ENCODE measurements around the gene TLR5.

The TLR5 gene

GRCh38 chr1:223109581-223110026, 33.4 kb downstream of the TLR5 start:
- DNase-seq: no peak

- DNase-seq: no peak
Observed at GRCh38 chr1:223106856-223107255, 36.2 kb downstream of the TLR5 start.

- no peak for DNase-seq
Observed at GRCh38 chr1:223105568-223105967, 37.5 kb downstream of the TLR5 start.

DNA sequence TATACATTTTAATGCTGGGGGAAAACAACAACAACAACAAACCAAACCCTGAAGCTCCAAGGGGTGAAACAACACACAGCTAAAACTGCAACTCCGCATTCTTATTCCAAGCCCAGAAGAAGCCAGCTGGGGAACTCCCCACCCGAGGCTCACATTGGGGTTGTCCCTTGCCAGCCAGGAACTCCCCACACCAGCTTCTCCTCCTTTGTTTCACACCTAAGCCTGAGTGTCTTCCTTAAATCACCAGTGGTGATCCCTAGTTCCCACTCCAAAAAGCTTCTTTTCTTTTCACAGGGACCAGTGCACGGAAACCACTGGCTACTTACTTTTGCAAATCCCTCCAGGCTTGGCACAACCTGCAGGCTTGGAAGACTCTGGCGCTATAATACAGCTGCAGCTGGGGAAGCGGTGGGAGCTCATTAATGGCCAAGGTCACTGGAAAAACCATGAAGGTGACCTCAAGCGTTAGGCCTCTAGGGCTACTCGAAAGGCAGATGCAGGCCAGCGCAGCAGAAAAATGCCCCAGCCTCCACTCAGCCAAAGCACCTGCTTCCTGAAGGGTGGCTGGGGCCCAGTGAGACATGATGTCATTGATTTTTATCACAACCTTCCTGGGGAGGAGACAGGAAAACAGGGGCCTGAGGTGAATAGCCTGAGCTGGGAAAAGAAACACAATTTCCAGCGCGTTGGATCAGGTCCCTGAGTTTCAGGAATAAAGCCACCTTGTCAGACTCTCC, 40.1 kb downstream of the TLR5 start:
- no peak for DNase-seq

DNA sequence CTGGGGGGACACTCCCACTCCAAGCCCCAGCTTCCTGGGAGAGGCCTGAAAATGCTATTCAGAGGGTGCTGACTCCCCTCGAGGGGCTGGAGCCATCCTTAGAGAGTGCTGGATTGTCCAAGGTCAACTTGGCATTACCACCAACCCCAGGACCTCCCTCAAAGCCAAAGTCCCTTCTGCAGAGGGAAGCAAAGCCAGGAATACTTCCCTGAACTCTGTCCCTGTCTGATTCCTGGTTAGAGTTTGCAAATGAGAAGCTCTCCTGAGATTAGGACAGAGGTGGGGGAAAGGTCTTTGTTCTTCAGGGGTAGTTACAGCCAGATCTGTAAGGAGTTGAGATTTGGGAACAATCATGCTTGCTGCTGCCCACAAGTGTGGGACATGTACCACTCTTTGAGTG, 45.3 kb downstream of the TLR5 start:
- no peak for DNase-seq

DNA sequence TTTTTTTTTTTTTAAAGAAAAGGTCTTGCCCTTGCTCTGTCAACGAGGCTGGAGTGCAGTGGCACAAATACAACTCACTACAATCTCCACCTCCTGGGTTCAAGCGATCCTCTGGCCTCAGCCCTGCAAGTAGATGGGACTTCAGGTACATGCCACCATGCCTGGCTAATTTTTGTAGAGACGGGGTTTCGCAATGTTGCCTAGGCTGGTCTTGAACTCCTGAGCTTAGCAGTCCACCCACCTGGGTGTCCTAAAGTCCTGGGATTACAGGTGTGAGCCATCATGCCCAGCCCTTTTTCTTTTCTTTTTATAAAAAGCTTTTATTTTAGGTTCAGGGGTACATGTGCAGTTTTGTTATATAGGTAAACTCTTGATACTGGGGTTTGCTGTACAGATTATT, 47.2 kb downstream of the TLR5 start:
- DNase-seq: no peak

DNA sequence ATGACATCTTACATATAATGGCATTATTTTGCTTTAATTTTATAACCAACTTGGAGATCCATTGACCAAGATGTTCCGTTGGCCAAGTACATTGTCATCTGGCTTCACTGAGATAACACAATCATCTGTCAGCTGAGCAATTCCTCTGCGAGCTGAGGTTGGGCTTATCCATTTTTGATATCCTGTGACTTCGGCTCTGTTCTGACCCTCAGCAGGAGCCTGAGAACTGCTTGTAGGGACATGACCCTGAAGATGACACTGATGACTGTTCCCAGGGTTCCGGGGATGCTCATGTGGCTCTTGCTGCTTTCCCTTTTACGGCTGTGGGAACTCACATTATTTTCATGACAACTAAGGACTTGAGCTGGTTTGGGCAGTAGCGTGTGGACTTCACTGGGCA, 51.2 kb downstream of the TLR5 start:
- DNase-seq: no peak

- no peak for DNase-seq
Observed at GRCh38 chr1:223089250-223089649, 53.8 kb downstream of the TLR5 start.

DNA sequence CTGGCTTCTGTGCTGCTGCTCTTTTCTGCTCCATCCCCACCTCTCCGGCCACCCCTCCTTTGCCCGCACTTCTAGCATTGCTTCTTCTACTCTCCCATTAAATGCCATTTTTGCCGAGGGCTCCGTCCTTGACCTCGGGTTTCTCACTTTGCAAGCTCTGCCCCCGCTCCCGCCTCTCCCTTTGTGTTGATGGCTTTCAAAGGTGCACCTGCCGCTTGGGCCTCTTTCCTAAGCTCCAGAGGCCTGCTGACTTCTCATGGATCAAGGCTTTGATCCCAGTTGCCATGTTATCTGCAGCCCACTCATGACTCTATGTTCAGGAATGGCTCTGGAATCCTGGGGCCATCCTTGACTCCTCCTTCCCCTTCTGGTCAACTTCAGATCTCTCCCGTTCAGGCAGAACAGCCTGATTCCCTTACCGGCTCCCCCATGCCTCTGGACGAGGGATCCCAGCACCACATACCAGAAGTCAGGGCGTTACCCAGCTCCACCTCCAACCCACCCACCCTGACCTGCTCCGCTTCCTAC, 54.3 kb downstream of the TLR5 start:
- no peak for DNase-seq

GRCh38 chr1:223087291-223088255, 55.5 kb downstream of the TLR5 start:
- DNase-seq: no peak

DNA sequence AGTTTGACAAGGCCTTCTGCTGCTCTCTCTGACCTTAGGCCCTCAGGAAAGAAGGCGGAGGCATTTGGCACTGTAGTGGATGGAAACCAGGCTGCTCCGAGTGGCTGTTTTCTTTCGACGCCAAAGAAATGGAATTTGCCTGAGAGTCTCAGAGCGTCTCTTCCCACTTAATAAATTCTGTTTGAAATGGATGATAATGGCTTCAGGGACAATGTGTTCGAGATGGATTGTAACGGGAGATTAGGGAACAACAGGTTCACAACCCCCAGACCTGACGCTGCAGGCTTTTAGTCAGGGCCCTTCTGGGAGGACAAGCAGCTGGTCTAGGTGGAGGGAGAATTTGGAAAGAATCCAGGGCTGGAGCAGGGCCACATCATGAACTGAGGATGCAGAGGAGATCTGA, 58.6 kb downstream of the TLR5 start:
- DNase-seq: no peak

GRCh38 chr1:223083831-223084230, 59.2 kb downstream of the TLR5 start:
- DNase-seq: no peak

DNA sequence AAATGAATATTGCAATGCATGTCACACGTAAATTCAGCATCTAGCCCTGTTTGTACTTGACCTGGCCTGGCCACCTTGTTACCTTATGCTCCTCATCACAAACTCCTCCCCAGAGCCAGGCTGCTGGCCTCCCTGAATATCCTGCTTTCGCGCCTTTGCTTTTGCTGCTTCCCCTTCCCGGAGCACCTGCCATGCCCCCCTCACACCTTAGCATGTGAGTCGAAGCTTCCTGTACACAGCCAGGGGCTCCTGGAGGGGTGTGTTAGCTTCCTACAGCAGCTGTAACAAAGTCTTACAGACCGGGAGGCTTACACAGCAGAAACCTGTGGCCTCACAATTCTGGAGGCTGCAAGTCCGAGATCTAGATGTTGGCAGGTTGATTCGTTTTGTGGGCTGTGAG, 60.1 kb downstream of the TLR5 start:
- no peak for DNase-seq

GRCh38 chr1:223081181-223081994, 61.7 kb downstream of the TLR5 start:
- peak; percentile 50 for DNase-seq

GRCh38 chr1:223079498-223079897, 63.5 kb downstream of the TLR5 start:
- no peak for DNase-seq

DNA sequence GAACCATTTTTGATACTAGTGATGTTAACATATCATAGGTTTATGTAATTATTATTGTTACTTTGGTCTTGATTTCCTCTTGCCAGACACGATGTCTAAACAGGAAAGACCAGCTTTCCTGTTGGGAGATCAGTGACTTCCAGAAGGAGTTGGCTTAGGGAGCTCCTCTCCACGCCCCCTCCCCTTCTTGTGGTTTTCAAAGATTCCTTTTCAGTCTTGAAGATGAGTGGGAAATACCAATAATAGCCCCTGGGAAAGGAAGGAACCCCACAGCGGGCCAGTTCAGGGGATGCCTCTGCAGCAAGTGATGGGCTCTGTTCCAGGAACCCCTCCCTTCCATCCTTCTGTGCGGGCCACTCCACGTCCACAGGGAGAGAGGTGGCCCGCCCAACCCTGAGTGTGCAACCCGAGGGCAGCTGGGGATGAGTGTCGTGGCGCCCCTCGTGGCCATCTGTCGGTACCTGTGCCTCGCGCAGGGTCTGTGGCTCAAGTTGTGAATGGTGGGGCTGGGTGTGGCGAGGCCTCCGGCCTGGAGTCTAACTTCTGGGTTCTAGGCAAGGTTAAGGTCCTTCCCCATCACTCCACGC, 65.7 kb downstream of the TLR5 start:
- DNase-seq: no peak

GRCh38 chr1:223076362-223076761, 66.7 kb downstream of the TLR5 start:
- DNase-seq: no peak

DNA sequence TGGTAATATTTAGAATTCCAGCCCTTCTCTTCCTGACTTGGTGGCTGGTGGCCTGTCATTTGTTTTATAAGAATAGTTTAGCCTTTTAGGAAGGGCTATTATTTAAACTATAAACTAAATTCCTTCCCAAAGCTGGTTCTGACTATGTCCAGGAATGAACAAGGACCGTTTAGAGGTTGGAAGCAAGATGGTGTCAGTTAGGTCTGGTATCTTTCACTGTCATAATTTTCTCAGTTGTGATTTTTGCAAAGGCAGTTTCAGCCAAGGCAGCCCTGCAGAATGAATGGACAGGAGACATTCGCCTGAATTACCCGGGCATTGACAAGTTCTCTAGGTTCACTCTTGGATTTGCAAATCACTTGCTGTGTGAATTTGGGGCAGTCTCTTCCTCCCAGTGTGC, 67.2 kb downstream of the TLR5 start:
- no peak for DNase-seq

GRCh38 chr1:223074445-223075300, 68.4 kb downstream of the TLR5 start:
- no peak for DNase-seq

GRCh38 chr1:223068900-223069665, 74.0 kb downstream of the TLR5 start:
- no peak for DNase-seq

GRCh38 chr1:223067914-223068313, 75.1 kb downstream of the TLR5 start:
- no peak for DNase-seq

Measured in GF-D8 (cell line).